Daoy (cell line): ENCODE results near the gene FAM222A. TPM values are rescaled to one million over a fixed set of nuclear protein-coding genes. Genes with fewer than 3 reads are reported as not detected.

Experiments used
- DNase-seq: peaks from one replicate; pipeline ENCODE4 v3.0.0-alpha.2; 2015; ENCODE audit warnings: low read depth
- total RNA-seq: library from RNA; depleted of rRNA; stranded (reverse); fragments of >200 nt; shearing (Covaris generic); gene quantifications from 2 replicates; pipeline ENCODE4 v1.2.3, GENCODE V29; 2014

The FAM222A gene
- total RNA-seq, 1 experiment from 2014 or later: 1.0 TPM

- DNase-seq: no peak
Observed at GRCh38 chr12:109797905-109798669, 84.5 kb downstream of the FAM222A start.

GRCh38 chr12:109798691-109799090 lies 85.1 kb downstream of the FAM222A start:
- DNase-seq: no peak

DNA sequence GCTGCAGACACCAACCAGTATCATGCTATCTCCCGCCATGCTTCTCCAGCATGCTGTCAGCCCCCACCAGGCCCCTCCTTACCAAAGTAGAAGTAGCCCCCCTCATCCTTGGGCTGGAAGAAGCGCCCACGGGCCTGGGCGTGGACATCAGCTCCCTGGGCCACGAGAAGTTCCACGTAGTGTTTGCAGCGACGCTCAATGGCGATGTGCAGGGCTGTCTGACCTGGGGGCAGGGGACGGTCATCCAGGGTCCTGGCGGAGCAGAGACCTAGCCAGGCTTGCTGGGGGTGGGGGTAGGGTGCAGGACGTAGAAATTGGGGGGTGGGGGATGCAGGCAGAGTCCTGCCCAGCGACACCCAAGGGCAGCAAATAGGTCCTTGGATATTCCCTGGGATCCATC lies 86.9 kb downstream of the FAM222A start:
- no peak for DNase-seq

DNA sequence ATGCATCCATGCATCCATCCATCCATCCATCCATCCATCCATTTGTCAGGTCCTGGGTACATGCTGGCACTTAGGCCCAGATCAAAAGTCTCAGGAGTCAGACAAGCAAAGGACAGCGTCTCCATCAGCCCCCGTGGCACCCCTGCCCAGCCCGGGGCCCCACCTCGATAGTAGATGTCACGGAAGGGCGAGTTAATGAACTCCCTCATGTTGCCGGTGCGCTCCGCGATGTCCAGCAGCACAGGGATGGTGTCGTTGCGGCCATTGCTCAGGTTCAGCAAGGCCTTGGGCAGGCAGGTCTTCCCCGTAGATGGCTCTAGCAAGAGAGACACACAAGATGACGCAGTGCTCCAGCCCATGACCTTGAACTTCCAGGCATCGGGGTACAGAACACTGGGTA lies 89.2 kb downstream of the FAM222A start:
- no peak for DNase-seq

DNA sequence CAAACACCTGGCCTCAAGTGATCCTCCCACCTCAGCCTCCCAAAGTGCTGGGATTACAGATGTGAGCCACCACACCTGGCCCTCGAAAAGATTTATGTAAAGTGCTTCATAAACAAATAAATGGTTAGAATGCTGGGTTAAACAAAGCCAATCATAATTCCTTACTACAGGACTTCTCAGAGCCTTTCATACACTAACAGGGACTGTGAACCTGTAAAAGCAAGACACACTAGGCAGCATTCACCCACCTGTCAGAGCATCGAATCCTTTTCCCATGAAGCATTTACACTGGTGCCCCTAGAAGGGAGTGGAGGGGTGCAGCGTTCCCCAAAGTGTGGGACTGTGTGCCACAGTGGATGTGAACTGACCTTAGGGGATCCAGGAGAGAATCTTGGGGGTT lies 90.1 kb downstream of the FAM222A start:
- no peak for DNase-seq

GRCh38 chr12:109804820-109805761 lies 91.5 kb downstream of the FAM222A start:
- DNase-seq: peak; percentile 52

GRCh38 chr12:109807954-109808643 lies 94.5 kb downstream of the FAM222A start:
- DNase-seq: no peak

DNA sequence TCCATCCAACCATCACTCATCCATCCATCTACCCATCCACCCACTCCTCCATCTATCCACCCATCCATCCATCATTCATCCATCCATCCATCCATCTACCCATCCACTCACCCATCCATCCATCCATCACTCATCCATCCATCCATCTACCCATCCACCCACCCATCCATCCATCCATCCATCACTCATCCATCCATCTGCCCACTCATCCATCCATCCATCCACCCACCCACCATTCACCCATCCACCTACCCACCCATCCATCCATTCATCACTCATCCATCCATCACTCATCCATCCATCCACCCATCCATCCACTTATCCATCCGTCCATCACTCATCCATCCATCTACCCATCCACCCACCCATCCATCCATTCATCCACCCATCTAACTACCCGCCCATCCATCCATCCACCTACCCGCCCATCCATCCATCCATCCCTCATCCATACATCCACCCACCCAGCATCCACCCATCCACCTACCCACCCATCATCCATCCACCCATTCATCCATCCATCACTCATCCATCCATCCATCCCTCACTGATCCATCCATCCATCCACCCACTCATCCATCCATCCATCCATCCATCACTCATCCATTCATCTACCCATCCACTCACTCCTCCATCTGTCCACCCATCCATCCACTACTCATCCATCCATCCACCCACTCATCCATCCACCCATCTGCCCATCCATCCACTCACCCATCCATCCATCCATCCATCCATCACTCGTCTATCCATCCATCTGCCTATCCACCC lies 95.4 kb downstream of the FAM222A start:
- DNase-seq: no peak

GRCh38 chr12:109810954-109811623 lies 97.5 kb downstream of the FAM222A start:
- DNase-seq: no peak

DNA sequence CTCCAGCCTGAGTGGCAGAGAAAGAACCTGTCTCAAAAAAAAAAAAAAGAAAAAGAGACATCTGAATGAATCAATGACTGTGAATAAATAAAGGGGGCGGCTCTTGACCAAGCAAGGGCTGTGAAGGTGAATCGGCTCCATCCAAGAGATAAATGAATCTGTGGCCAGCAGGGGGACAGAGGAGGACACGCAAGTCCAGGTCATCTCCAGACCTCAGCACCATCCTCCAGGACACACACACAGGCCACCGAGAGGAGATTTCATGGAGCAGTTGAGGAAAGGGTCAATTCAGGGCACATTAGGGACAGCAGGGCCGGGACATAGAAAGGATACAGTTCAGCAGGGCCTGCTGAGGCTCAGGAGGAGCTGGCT lies 98.0 kb downstream of the FAM222A start:
- no peak for DNase-seq

- DNase-seq: no peak
Observed at GRCh38 chr12:109813810-109814416, 100.3 kb downstream of the FAM222A start.

GRCh38 chr12:109814600-109815150 lies 101.0 kb downstream of the FAM222A start:
- no peak for DNase-seq

- DNase-seq: no peak
Observed at GRCh38 chr12:109815225-109815624, 101.6 kb downstream of the FAM222A start.

GRCh38 chr12:109815757-109816617 lies 102.4 kb downstream of the FAM222A start:
- no peak for DNase-seq

- DNase-seq: no peak
Observed at GRCh38 chr12:109816870-109817269, 103.2 kb downstream of the FAM222A start.

DNA sequence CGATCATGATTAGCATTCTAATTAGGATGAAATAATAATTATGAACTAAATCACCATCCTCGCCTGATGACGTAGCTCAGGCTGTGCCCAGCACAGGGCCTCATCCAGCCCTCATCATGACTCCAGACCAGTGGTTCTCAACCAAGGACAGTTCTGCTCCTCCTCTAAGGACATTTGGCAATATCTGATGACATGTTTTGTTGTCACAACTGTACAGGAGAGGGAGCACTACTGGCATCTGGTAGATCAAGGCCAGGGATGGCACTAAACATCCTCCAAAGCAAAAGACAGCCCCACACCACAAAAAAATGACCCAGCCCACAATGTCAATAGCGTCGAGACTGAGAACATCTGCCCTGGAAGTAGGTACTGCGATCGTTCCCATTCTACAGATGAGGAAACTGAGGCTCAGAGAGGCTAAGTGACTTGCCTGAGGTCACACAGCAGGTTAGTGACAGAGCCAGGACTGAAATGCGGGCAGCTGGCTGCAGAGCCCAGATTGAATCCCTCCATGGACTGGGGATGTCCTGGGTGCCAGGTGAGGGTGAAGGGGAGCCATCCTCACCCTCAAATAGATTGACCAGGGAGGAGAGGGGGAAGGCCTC lies 104.1 kb downstream of the FAM222A start:
- DNase-seq: no peak

DNA sequence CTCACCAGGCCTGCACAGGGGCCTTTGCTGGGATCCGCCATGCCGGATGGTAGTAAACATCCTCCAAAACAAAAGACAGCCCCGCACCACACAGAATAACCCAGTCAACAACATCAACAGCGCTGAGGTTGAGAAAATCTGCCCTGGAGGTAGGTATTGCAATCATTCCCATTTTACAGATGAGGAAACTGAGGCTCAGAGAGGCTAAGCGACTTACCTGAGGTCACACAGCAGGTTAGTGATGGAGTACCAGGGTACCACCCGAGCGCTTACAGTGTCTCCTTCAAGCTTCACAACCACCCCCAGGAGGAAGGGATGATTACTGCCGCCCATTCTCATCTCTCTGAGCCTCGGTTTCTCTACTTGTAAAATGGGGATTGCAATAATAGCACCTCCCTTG lies 104.6 kb downstream of the FAM222A start:
- no peak for DNase-seq

- DNase-seq: peak; percentile 61
Observed at GRCh38 chr12:109818905-109819500, 105.4 kb downstream of the FAM222A start.
